GM23248 (cell line): ENCODE results near the gene SEC24D.

Source experiments
- EZH2 ChIP-seq: fragments of 200-600 bp; sonication (generic); IDR thresholded peaks from 2 replicates; pipeline ENCODE4 v1.6.1; 2018; ENCODE audit warnings: antibody characterized with exemption, mild to moderate bottlenecking; ENCODE audit not compliant: insufficient read depth, poor library complexity, severe bottlenecking
- EZH2phosphoT487 ChIP-seq: fragments of 200-600 bp; sonication (generic); IDR thresholded peaks from 2 replicates; pipeline ENCODE4 v1.6.1; 2018; ENCODE audit warnings: antibody characterized with exemption, moderate library complexity, mild to moderate bottlenecking, low read depth; ENCODE audit not compliant: insufficient read depth

DNA sequence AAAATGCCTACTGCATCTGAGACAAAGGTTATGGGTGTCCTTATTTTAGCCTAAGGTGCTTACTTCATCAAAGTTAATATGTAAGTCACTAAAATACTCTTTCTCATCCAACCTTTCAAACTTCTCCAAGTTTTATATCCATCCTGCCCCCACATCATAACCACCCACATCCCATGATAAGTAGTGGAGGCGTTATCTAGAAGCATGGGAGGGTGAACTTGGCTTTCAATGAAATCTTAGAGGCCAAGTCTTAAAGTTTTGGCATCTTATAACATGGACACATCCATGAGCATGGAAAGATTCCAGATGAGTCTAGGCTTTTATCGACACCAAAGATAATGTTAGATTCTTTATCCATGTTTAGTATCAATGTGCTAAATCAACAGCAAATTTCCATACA is 22.9 kb upstream of the SEC24D start:
- TF ChIP-seq EZH2 (no peak), EZH2phosphoT487 (no peak)
